ENCODE results near the gene LBX2. TPM values are rescaled to one million over a fixed set of nuclear protein-coding genes. Genes with fewer than 3 reads are reported as not detected.

The LBX2 gene
- total RNA-seq (2022) = not detected in 2 replicates
- Bru-seq, nascent RNA = not detected
- BruChase-seq, experiment 1, labeled RNA remaining after a 6-hour chase = not detected
- BruChase-seq, experiment 2, labeled RNA remaining after a 2-hour chase = not detected
- long read RNA-seq = 0 reads

- POLR2A ChIA-PET = no interaction called here
- Mint-ChIP-seq H3K27ac (ENCODE audit: low read depth, unreplicated experiment) (no peak within 1 kb of the TSS), H3K4me3 (ENCODE audit: unreplicated experiment) (peak within 1 kb of the TSS; percentile 51), H3K36me3 (ENCODE audit: insufficient read depth, unreplicated experiment) (peaks cover 21% of the 10 kb centered on the region), H3K9me3 (ENCODE audit: unreplicated experiment) (no peaks in the 10 kb centered on the region), H3K27me3 (ENCODE audit: insufficient read depth, unreplicated experiment) (peaks cover 16% of the 10 kb centered on the region), H3K4me1 (ENCODE audit: insufficient read depth, unreplicated experiment) (peaks cover 11% of the 10 kb centered on the region)
- BruUV-seq (replicated peaks) = no TSS peak
- no peak for DNase-seq (ENCODE audit: unreplicated experiment)
- no peak for TF ChIP-seq CTCF (IDR thresholded peaks at IDR 0.05; ENCODE audit: unreplicated experiment)
- intact Hi-C loops (cut with micrococcal nuclease) = no loop called here
- CTCF ChIA-PET = no interaction called here
Observed at GRCh38 chr2:74499267-74499939, at the start of gene LBX2. Gene LBX2, minus strand, starts transcription at chr2:74499603. Its CDS starts 66 bp downstream, at chr2:74499537.

GRCh38 chr2:74548285-74548899 is 49.0 kb upstream of the LBX2 start:
- H3K4me1 Mint-ChIP-seq (ENCODE audit: insufficient read depth, unreplicated experiment) = peaks cover 11% of the 10 kb centered on the region
- H3K36me3 Mint-ChIP-seq (ENCODE audit: insufficient read depth, unreplicated experiment) = no peaks in the 10 kb centered on the region
- no peak for DNase-seq (ENCODE audit: unreplicated experiment)
- peak overlapping the region; percentile 77 for H3K4me3 Mint-ChIP-seq (ENCODE audit: unreplicated experiment)
- H3K27ac Mint-ChIP-seq (ENCODE audit: low read depth, unreplicated experiment) = peak overlapping the region; percentile 46
- H3K27me3 Mint-ChIP-seq (ENCODE audit: insufficient read depth, unreplicated experiment) = no peaks in the 10 kb centered on the region
- no TSS peak for BruUV-seq (replicated peaks)
- H3K9me3 Mint-ChIP-seq (ENCODE audit: unreplicated experiment) = no peaks in the 10 kb centered on the region
- CTCF ChIA-PET = interaction anchor here (0.8 kb wide), 1 partner anchor 9 kb away, joined by 4 read pairs; no protein-coding TSS in a partner anchor
- POLR2A ChIA-PET = interaction anchor here (0.7 to 0.8 kb wide), 2 partner anchors 41 to 59 kb away, joined by 3 to 5 read pairs; partner anchors contain the start of gene PCGF1
- no peak for TF ChIP-seq CTCF (IDR thresholded peaks at IDR 0.05; ENCODE audit: unreplicated experiment)
- intact Hi-C loops (cut with micrococcal nuclease) = loop anchor here (5.0 kb wide), 1 partner anchor 39 kb away; no protein-coding TSS in a partner anchor

DNA sequence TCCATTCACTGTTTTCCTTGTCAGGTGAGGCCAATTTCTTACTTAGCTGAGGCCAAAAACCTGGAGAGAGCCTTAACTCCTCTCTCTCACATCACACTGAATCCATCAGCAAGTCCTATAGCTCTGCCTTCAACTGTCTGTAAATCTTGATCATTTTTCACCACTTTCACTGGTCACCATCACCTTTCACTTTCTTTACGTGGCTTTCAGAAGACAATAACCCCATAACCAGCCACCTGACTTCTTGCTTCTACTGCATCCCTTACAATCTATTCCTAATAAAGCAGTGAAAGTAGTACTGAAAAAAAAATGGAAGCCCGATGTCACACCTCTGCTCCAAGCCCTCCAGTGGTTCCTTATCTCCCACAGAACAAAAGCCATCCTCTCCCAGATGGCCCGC is 46.6 kb upstream of the LBX2 start:
- TF ChIP-seq CTCF (IDR thresholded peaks at IDR 0.05; ENCODE audit: unreplicated experiment) = no peak
- no peak for DNase-seq (ENCODE audit: unreplicated experiment)
- BruUV-seq (replicated peaks) = no TSS peak
- H3K27ac Mint-ChIP-seq (ENCODE audit: low read depth, unreplicated experiment) = no peak overlapping the region
- ChIA-PET CTCF (interaction anchor here (0.6 to 3.6 kb wide), 6 partner anchors 11 to 63 kb away, joined by 3 to 23 read pairs (median 4); no protein-coding TSS in a partner anchor), POLR2A (interaction anchor here (0.9 kb wide), 1 partner anchor 17 kb away, joined by 3 read pairs; no protein-coding TSS in a partner anchor)
- H3K9me3 Mint-ChIP-seq (ENCODE audit: unreplicated experiment) = no peaks in the 10 kb centered on the region
- H3K4me3 Mint-ChIP-seq (ENCODE audit: unreplicated experiment) = no peak overlapping the region
- no peaks in the 10 kb centered on the region for H3K27me3 Mint-ChIP-seq (ENCODE audit: insufficient read depth, unreplicated experiment)
- H3K4me1 Mint-ChIP-seq (ENCODE audit: insufficient read depth, unreplicated experiment) = peaks cover 11% of the 10 kb centered on the region
- no peaks in the 10 kb centered on the region for H3K36me3 Mint-ChIP-seq (ENCODE audit: insufficient read depth, unreplicated experiment)
- intact Hi-C loops (cut with micrococcal nuclease) = loop anchor here (5.0 kb wide), 1 partner anchor 41 kb away; no protein-coding TSS in a partner anchor

DNA sequence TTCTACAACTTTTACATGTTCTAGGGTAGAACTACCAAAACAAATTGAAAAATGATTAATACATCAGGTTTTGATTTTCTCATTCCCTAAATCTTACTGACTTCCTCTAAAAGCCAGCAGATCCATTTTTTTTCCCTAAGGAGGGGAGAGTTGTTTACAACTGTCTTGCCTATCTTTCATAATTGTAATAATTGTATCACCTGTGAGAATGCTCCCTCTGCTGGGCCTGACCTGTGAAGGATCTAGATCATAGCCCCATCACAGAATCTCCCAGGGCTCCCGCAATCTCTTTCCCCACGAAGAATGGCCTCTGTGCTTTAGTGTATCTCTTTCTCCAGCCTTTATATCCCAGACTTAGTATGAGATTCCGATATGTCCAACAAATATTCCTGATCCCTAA is 45.2 kb upstream of the LBX2 start:
- peaks cover 3% of the 10 kb centered on the region for H3K4me1 Mint-ChIP-seq (ENCODE audit: insufficient read depth, unreplicated experiment)

More for the DNA sequence above, 45.2 kb upstream of the LBX2 start:
- TF ChIP-seq CTCF (IDR thresholded peaks at IDR 0.05; ENCODE audit: unreplicated experiment) = no peak
- intact Hi-C loops (cut with micrococcal nuclease) = loop anchor here (5.0 kb wide), 1 partner anchor 43 kb away; no protein-coding TSS in a partner anchor
- no TSS peak for BruUV-seq (replicated peaks)
- Mint-ChIP-seq H3K4me3 (ENCODE audit: unreplicated experiment) (no peak overlapping the region), H3K27ac (ENCODE audit: low read depth, unreplicated experiment) (no peak overlapping the region), H3K27me3 (ENCODE audit: insufficient read depth, unreplicated experiment) (no peaks in the 10 kb centered on the region), H3K9me3 (ENCODE audit: unreplicated experiment) (no peaks in the 10 kb centered on the region), H3K36me3 (ENCODE audit: insufficient read depth, unreplicated experiment) (no peaks in the 10 kb centered on the region)
- ChIA-PET CTCF (interaction anchor here (0.7 to 3.6 kb wide), 9 partner anchors 12 to 78 kb away, joined by 3 to 23 read pairs (median 3); no protein-coding TSS in a partner anchor), POLR2A (interaction anchor here (0.7 to 2.2 kb wide), 3 partner anchors 15 to 88 kb away, joined by 3 to 5 read pairs (median 3); partner anchors contain the start of genes AUP1, HTRA2 and WBP1)
- DNase-seq (ENCODE audit: unreplicated experiment) = no peak
